ENCODE results near the gene HPS6. TPM values are rescaled to one million over a fixed set of nuclear protein-coding genes. Genes with fewer than 3 reads are reported as not detected.
A peak's percentile ranks its signal among the peaks of the same experiment; 100 is the strongest.

The HPS6 gene
- total and polyA plus RNA-seq, 8 donors: 7.0 to 42.4 (median 10.6) TPM

- H3K36me3 ChIP-seq: peaks cover 46 to 62% (median 54%) of the 10 kb centered on the region in 4 donors
- H3K4me1 ChIP-seq: peaks cover 0 to 4% (median under 1%) of the 10 kb centered on the region in 4 donors
- intact Hi-C loops (cut with DNase I; ENCODE audit: low total_unique reads): no loop called here
- no peaks in the 10 kb centered on the region for H3K27me3 ChIP-seq
- no peak overlapping the region for H3K4me3 ChIP-seq
- no peaks in the 10 kb centered on the region for H3K9me3 ChIP-seq
- no peak for DNase-seq
- 71 to 90% (median 86%) methylated on average over 2 of the region's 2 CpGs for WGBS, 5 donors
- no peak overlapping the region for H3K27ac ChIP-seq
- no peak for TF ChIP-seq EP300 (IDR thresholded peaks at IDR 0.05)
- TF ChIP-seq, protein P1, sequence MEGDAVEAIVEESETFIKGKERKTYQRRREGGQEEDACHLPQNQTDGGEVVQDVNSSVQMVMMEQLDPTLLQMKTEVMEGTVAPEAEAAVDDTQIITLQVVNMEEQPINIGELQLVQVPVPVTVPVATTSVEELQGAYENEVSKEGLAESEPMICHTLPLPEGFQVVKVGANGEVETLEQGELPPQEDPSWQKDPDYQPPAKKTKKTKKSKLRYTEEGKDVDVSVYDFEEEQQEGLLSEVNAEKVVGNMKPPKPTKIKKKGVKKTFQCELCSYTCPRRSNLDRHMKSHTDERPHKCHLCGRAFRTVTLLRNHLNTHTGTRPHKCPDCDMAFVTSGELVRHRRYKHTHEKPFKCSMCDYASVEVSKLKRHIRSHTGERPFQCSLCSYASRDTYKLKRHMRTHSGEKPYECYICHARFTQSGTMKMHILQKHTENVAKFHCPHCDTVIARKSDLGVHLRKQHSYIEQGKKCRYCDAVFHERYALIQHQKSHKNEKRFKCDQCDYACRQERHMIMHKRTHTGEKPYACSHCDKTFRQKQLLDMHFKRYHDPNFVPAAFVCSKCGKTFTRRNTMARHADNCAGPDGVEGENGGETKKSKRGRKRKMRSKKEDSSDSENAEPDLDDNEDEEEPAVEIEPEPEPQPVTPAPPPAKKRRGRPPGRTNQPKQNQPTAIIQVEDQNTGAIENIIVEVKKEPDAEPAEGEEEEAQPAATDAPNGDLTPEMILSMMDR (IDR thresholded peaks at IDR 0.05): no peak
Observed at GRCh38 chr10:102106998-102107397, 41.8 kb downstream of the HPS6 start.

DNA sequence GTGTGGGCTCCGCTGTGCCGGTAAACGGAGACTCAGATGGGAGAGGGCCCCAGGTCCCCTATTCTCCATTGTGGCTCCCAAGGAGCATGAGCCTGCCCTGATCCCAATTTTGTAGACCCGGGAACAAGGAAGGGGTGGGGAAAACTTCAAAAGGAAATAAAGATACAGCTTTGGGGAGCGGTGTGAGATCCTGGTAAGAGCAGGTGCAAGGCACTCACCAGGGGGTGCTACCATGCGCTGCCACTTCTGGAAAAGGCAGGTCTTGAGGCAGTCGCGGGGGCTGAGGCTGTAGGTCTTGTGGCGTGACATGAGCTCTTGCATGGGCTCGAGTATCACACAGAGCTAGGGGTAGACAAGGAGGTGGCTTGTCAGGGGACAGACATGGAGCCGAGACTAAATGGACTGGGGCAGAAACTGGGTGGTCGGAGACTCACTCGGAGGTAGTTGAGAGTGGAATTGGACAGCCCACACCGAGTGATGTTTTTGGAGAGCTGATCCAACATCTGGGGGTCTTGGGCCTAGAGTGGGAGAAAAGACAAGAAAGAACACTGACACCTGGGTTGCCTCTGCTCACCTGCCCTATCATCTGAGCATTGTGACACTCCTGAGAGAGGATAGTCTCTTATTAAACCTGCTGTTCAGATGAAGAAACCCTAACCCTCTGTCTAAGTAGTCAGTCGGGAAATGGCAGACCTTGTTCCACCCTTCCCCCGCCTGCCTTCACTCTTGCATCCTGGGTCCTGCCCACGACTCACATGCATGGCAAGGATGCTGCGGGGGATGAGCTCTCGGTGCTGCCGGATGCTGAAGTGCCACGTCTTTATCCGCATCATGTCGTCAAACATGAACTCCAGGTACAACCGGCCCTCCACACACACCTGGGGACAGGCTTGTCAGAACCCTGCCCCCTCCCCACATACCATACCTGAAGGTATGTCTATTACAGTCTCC is 44.3 kb downstream of the HPS6 start:
- DNase-seq: no peak
- H3K27ac ChIP-seq: no peak overlapping the region
- 87 to 93% (median 92%) methylated on average over 24 of the region's 24 CpGs for WGBS, 5 donors
- peaks cover 20 to 28% (median 25%) of the 10 kb centered on the region in 4 donors for H3K4me1 ChIP-seq
- intact Hi-C loops (cut with DNase I; ENCODE audit: low total_unique reads): no loop called here
- no peak for TF ChIP-seq POLR2AphosphoS5 (IDR thresholded peaks at IDR 0.05)
- TF ChIP-seq, protein P1 (IDR thresholded peaks at IDR 0.05): no peak
- peaks cover 46 to 62% (median 54%) of the 10 kb centered on the region in 4 donors for H3K36me3 ChIP-seq
- no peak overlapping the region for H3K4me3 ChIP-seq
- H3K27me3 ChIP-seq: no peaks in the 10 kb centered on the region
- H3K9me3 ChIP-seq: no peaks in the 10 kb centered on the region

DNA sequence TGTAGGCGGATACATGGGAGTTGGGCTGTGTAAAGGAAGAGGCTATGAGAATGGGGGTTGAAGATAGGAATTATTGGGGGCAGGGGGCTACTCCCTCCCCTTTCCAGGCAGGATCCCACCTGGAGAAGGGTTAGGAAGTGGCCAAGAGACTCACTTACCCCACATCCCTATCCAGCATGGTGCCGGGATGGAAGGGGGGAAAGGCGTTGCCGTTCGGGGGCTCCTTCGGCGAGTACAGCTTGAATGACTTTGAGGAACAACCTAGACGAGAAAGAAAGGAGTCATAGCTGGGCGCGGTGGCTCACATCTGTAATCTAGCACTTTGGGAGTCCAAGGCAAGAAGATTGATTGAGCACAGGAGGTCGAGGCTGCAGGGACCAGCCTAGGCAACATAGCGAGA is 46.1 kb downstream of the HPS6 start:
- Histone ChIP-seq H3K4me3 (no peak overlapping the region), H3K9me3 (no peaks in the 10 kb centered on the region), H3K27me3 (no peaks in the 10 kb centered on the region), H3K27ac (no peak overlapping the region), H3K4me1 (peaks cover 34 to 44% (median 39%) of the 10 kb centered on the region in 4 donors), H3K36me3 (peaks cover 46 to 55% (median 53%) of the 10 kb centered on the region in 4 donors)
- no peak for TF ChIP-seq POLR2AphosphoS5 (IDR thresholded peaks at IDR 0.05)
- TF ChIP-seq, protein P1 (IDR thresholded peaks at IDR 0.05): no peak
- TF ChIP-seq POLR2A (IDR thresholded peaks at IDR 0.05): no peak
- no peak for TF ChIP-seq EP300 (IDR thresholded peaks at IDR 0.05)
- intact Hi-C loops (cut with DNase I; ENCODE audit: low total_unique reads): no loop called here
- WGBS, 5 donors: 89 to 93% (median 92%) methylated on average over 12 of the region's 12 CpGs
- DNase-seq: no peak

DNA sequence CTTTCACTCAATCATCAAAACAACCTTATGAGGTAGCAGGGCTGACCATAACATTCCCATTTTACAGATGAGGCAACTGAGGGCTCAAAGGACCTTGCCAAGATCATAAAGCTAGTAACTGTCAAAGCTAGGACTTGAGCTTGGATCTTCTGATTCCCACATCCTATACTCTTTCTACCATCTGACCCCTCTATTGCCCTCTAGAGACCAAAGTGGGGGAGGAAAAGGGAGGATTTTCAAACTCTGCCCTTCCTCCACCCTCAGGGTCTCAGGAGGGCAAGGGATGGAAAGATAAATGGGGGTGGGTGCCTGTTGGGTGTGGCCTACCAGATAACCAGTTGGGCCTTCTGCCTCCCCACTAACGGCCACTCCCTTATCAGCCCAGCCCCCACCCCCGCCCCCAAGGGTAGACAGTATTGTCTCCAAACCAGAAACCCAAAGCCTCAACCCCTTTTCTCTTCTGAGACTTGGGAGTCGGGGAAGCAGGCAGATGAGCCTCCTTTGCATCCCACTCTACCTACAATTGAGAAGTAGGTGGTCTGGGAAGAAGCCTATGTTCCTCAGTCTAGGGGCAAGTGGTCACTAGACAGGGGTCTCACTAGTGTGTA is 47.2 kb downstream of the HPS6 start:
- Histone ChIP-seq H3K9me3 (no peaks in the 10 kb centered on the region), H3K36me3 (peaks cover 44 to 46% (median 45%) of the 10 kb centered on the region in 4 donors), H3K4me1 (peaks cover 44 to 54% (median 50%) of the 10 kb centered on the region in 4 donors), H3K4me3 (peak overlapping the region in 1 of 4 donors; percentile 83), H3K27me3 (no peaks in the 10 kb centered on the region), H3K27ac (no peak overlapping the region)
- intact Hi-C loops (cut with DNase I; ENCODE audit: low total_unique reads): no loop called here
- DNase-seq: no peak
- TF ChIP-seq, protein P1 (IDR thresholded peaks at IDR 0.05): no peak
- TF ChIP-seq EP300 (IDR thresholded peaks at IDR 0.05) (no peak), POLR2A (IDR thresholded peaks at IDR 0.05) (no peak), POLR2AphosphoS5 (IDR thresholded peaks at IDR 0.05) (no peak)
- WGBS, 5 donors: 30 to 67% (median 53%) methylated on average over 2 to 3 of the region's 3 CpGs
